LNCaP clone FGC (cell line): ENCODE data around the gene ZNF521.
"Not testable (repeated sequence)": the region's sequence is repeated elsewhere in the genome, so short reads cannot be mapped to it uniquely, and the experiment has no call there.

Source experiments
- DNase-seq: peaks from one replicate; pipeline ENCODE4 v3.0.0-alpha.2; 2011; ENCODE audit warnings: low read depth
- H3K4me3 ChIP-seq: 2 replicates; pipeline ENCODE4 v1.5.1; 2011; ENCODE audit warnings: mild to moderate bottlenecking, low read depth, low read length, control low read depth
- TF ChIP-seq, protein P1 (sequence below): IDR thresholded peaks from 2 replicates; pipeline ENCODE4 v1.5.1; 2012; ENCODE audit warnings: mild to moderate bottlenecking; ENCODE audit not compliant: control insufficient read depth, insufficient read depth; ENCODE audit errors: extremely low read depth

The ZNF521 gene

DNA sequence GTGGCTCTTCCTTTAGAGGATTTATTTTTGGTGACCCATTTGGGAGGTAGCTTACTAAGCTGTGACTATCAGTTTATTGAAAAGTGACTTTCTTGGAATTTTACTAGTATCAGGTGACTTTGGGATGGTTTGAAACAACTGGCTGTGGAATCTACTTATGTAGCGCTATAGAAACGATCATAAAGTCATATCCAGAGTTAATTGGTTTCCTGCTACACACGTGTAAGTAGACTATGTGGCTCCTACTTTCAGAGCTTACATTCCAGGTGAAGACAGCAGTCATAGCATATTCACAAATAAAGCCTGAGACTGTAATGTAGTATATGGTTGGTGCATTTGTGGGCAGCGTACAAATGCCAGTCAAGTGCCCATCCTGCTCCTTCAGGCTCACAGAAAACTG is 308.9 kb downstream of the ZNF521 start:
- no peak overlapping the region for H3K4me3 ChIP-seq
- no peak for DNase-seq
- TF ChIP-seq, protein P1, sequence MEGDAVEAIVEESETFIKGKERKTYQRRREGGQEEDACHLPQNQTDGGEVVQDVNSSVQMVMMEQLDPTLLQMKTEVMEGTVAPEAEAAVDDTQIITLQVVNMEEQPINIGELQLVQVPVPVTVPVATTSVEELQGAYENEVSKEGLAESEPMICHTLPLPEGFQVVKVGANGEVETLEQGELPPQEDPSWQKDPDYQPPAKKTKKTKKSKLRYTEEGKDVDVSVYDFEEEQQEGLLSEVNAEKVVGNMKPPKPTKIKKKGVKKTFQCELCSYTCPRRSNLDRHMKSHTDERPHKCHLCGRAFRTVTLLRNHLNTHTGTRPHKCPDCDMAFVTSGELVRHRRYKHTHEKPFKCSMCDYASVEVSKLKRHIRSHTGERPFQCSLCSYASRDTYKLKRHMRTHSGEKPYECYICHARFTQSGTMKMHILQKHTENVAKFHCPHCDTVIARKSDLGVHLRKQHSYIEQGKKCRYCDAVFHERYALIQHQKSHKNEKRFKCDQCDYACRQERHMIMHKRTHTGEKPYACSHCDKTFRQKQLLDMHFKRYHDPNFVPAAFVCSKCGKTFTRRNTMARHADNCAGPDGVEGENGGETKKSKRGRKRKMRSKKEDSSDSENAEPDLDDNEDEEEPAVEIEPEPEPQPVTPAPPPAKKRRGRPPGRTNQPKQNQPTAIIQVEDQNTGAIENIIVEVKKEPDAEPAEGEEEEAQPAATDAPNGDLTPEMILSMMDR: no peak

DNA sequence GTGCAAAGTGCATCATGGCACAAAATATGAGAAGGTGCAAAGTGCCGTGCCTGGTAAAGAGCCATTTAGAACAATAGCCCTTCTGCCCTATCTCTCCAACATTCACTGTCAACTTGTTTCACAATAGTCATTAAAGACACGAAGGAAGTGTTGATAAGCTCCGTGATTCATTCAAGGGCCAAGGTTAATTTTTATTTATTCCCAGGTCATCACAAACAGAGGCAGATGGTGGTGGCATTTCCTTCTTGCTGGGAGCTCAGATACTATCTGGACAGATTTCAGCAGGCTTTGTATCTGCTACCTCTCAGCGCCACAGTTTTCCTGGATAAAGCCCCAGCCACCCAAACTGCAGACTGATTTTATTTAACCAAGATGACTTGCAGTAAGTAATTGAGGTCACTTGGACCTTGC is 309.3 kb downstream of the ZNF521 start:
- DNase-seq: no peak
- no peak overlapping the region for H3K4me3 ChIP-seq
- TF ChIP-seq, protein P1: no peak

- TF ChIP-seq, protein P1: no peak
- DNase-seq: no peak
- H3K4me3 ChIP-seq: no peak overlapping the region
Measured at GRCh38 chr18:25039781-25040180, 312.2 kb downstream of the ZNF521 start.

GRCh38 chr18:25038261-25038660 is 313.7 kb downstream of the ZNF521 start:
- no peak overlapping the region for H3K4me3 ChIP-seq
- DNase-seq: no peak
- TF ChIP-seq, protein P1: no peak

GRCh38 chr18:25033747-25034471 is 318.1 kb downstream of the ZNF521 start:
- no peak overlapping the region for H3K4me3 ChIP-seq
- TF ChIP-seq, protein P1: no peak
- DNase-seq: no peak

- DNase-seq, H3K4me3 ChIP-seq: not testable (repeated sequence)
Measured at GRCh38 chr18:25033175-25033574, 318.8 kb downstream of the ZNF521 start.

DNA sequence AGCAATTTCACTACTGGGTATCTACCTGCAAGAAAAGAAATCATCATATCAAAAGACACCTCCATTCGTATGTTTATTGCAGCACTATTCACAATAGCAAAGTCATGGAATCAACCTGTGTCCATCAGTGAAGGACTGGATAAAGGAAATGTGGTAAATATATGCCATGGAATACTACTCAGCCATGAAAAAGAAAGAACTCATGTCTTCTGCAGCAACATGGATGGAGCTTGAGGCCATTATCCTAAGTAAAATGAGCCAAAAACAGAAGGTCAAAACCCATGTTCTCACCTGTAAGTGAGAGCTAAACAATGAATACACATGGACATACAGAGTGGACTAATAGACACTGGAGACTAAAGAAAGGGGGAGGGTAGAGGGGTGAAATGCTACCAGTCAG is 322.2 kb downstream of the ZNF521 start:
- TF ChIP-seq, protein P1: no peak
- no peak overlapping the region for H3K4me3 ChIP-seq
- DNase-seq: no peak

DNA sequence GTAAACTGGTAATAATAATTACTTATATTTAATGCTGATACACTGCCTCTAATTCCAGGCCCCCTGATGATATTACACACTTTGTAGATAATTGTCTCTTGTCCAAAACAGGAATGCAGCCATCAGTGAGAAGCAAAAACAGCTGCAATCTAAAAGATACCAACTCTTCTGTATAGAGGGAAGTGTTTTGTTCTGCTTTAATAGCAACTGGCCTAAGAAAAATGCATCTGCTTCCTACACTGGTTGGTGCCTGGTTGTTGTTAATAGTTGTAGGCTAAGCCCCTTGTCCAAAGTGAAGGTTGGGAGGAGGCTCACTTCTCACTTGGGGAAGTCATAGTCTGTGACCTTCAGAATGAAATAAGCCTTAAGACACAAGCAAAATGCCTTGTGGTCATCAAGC is 332.0 kb downstream of the ZNF521 start:
- TF ChIP-seq, protein P1: no peak
- no peak overlapping the region for H3K4me3 ChIP-seq
- no peak for DNase-seq
